Measurements from ENCODE around the gene CACNB1. TPM values are rescaled to one million over a fixed set of nuclear protein-coding genes. Genes with fewer than 3 reads are reported as not detected.

The CACNB1 gene
- total and polyA plus RNA-seq, 2 experiments from 2014 or later, result 6.6 to 7.1 TPM

GRCh38 chr17:39174920-39175694 lies 22.4 kb downstream of the CACNB1 start:
- Histone ChIP-seq H4K20me1 (ENCODE audit: insufficient read depth) (no peaks in the 10 kb centered on the region), H3K4me1 (ENCODE audit: insufficient read depth) (peaks cover 8% of the 10 kb centered on the region; the same call in 1 of the 2 replicates), H3K36me3 (ENCODE audit: low read depth) (peaks cover 10% of the 10 kb centered on the region; the same call in 1 of the 2 replicates), H2AFZ (no peak overlapping the region), H3K9me3 (ENCODE audit: low read depth) (no peaks in the 10 kb centered on the region), H3K27me3 (replicated peaks; ENCODE audit: insufficient read depth) (no peaks in the 10 kb centered on the region), H3K79me2 (ENCODE audit: insufficient read depth) (no peaks in the 10 kb centered on the region), H3K9ac (no peak overlapping the region), H3F3A (ENCODE audit: insufficient read depth) (peaks cover 7% of the 10 kb centered on the region; the same call in 1 of the 2 replicates), H3K27ac (no peak overlapping the region), H3K4me2 (ENCODE audit: unreplicated experiment) (no peak overlapping the region), H3K9me2 (ENCODE audit: insufficient read depth) (no peaks in the 10 kb centered on the region), H3K4me3 (no peak overlapping the region)
- DNase-seq, result peak; percentile 79
- WGBS, 2 experiments (ENCODE audit: low coverage in 1 of 2, low lambda C conversion rate in 2 of 2, missing lambda C conversion rate in 2 of 2), result 64 to 67% methylated on average over 34 of the region's 35 CpGs
- in situ Hi-C loops (cut with MboI), result no loop called here
- TF ChIP-seq EZH2 (IDR thresholded peaks at IDR 0.05; ENCODE audit: insufficient read depth, poor library complexity, severe bottlenecking), result no peak
- TF ChIP-seq EZH2phosphoT487 (IDR thresholded peaks at IDR 0.05; ENCODE audit: insufficient read depth, low read depth), result no peak

DNA sequence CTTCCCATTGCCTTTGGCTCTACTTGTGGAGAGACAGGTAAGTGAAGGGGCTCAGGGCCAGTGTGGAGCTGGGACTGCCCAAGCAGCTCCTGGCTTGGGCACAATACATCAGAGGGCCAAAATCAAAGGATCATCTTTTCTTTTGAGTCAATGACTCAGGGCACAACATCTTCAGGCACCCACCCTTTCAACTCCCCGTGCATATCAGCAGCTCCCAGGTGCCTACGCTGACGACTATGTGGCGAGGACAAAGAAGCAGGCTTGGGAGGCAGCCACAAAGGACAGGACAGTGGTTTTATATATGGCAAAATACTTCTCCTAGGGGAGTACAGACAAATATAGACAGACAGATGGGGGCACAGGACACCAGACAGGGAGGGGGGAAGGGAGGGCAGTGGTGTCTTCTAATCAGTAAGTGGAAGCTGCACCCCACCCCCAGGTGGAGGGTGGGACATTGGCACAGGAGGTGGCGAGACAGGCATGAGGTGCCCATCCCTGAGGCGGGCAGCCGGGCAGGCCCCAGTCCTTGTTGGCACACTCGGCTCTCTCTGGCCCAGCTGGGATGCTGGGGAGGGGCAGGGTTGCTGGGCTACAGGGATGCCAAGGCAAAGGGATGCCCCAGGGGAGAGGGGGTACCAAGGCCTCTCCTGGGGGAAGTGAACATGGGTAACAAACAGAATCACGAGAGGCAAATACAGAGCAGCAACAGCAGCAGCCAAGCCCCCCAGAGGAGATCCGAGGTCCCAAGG lies 23.8 kb downstream of the CACNB1 start:
- no peak for DNase-seq
- no peak overlapping the region for H3K27ac ChIP-seq
- H3K9ac ChIP-seq, result no peak overlapping the region
- H3K9me3 ChIP-seq (ENCODE audit: low read depth), result no peaks in the 10 kb centered on the region
- H3K36me3 ChIP-seq (ENCODE audit: low read depth), result peaks cover 10% of the 10 kb centered on the region; the same call in 1 of the 2 replicates
- H3F3A ChIP-seq (ENCODE audit: insufficient read depth), result peaks cover 2% of the 10 kb centered on the region; the same call in 1 of the 2 replicates
- in situ Hi-C loops (cut with MboI), result no loop called here
- H3K4me1 ChIP-seq (ENCODE audit: insufficient read depth), result peaks cover 6% of the 10 kb centered on the region; the same call in 1 of the 2 replicates
- H2AFZ ChIP-seq, result no peak overlapping the region
- TF ChIP-seq EZH2 (IDR thresholded peaks at IDR 0.05; ENCODE audit: insufficient read depth, poor library complexity, severe bottlenecking), result no peak
- TF ChIP-seq EZH2phosphoT487 (IDR thresholded peaks at IDR 0.05; ENCODE audit: insufficient read depth, low read depth), result no peak
- H4K20me1 ChIP-seq (ENCODE audit: insufficient read depth), result no peaks in the 10 kb centered on the region
- no peaks in the 10 kb centered on the region for H3K79me2 ChIP-seq (ENCODE audit: insufficient read depth)
- H3K4me3 ChIP-seq, result no peak overlapping the region
- H3K4me2 ChIP-seq (ENCODE audit: unreplicated experiment), result no peak overlapping the region
- no peaks in the 10 kb centered on the region for H3K27me3 ChIP-seq (replicated peaks; ENCODE audit: insufficient read depth)
- no peaks in the 10 kb centered on the region for H3K9me2 ChIP-seq (ENCODE audit: insufficient read depth)
- WGBS, 2 experiments (ENCODE audit: low coverage in 1 of 2, low lambda C conversion rate in 2 of 2, missing lambda C conversion rate in 2 of 2), result 44 to 63% methylated on average over 8 to 10 of the region's 10 CpGs

DNA sequence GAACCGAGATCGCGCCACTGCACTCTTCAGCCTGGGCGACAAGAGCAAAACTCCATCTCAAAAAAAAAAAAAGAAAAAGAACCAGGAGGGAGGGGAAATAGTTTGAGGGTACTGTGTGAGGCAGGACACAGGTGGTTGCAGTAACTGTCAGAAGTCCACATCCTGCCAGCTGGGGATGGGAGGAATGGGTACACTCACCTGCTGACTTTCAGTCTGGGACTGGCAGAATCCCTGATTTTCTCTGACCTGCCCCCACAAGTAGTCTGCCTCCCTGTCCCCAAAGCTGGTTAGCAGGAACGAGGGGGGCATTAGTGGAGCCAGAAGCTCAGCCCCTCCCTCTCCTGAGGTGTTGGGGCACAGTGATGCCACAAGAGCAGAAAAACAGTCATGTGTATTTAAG lies 24.4 kb downstream of the CACNB1 start:
- Histone ChIP-seq H3K4me1 (ENCODE audit: insufficient read depth) (no peaks in the 10 kb centered on the region), H3K9me3 (ENCODE audit: low read depth) (no peaks in the 10 kb centered on the region), H3K27ac (no peak overlapping the region), H3K27me3 (replicated peaks; ENCODE audit: insufficient read depth) (no peaks in the 10 kb centered on the region), H3K9me2 (ENCODE audit: insufficient read depth) (no peaks in the 10 kb centered on the region), H3F3A (ENCODE audit: insufficient read depth) (no peaks in the 10 kb centered on the region), H3K36me3 (ENCODE audit: low read depth) (peaks cover 10% of the 10 kb centered on the region; the same call in 1 of the 2 replicates), H3K9ac (no peak overlapping the region), H3K79me2 (ENCODE audit: insufficient read depth) (no peaks in the 10 kb centered on the region), H4K20me1 (ENCODE audit: insufficient read depth) (no peaks in the 10 kb centered on the region), H3K4me3 (no peak overlapping the region), H2AFZ (no peak overlapping the region), H3K4me2 (ENCODE audit: unreplicated experiment) (no peak overlapping the region)
- 66 to 68% methylated on average over 5 of the region's 5 CpGs for WGBS, 2 experiments (ENCODE audit: low coverage in 1 of 2, low lambda C conversion rate in 2 of 2, missing lambda C conversion rate in 2 of 2)
- in situ Hi-C loops (cut with MboI), result no loop called here
- no peak for DNase-seq
- TF ChIP-seq EZH2 (IDR thresholded peaks at IDR 0.05; ENCODE audit: insufficient read depth, poor library complexity, severe bottlenecking), result no peak
- no peak for TF ChIP-seq EZH2phosphoT487 (IDR thresholded peaks at IDR 0.05; ENCODE audit: insufficient read depth, low read depth)

- Histone ChIP-seq H3K4me3 (no peak overlapping the region), H3K27ac (no peak overlapping the region), H4K20me1 (ENCODE audit: insufficient read depth) (no peaks in the 10 kb centered on the region), H2AFZ (no peak overlapping the region), H3K27me3 (replicated peaks; ENCODE audit: insufficient read depth) (no peaks in the 10 kb centered on the region), H3K4me2 (ENCODE audit: unreplicated experiment) (no peak overlapping the region), H3K79me2 (ENCODE audit: insufficient read depth) (no peaks in the 10 kb centered on the region), H3F3A (ENCODE audit: insufficient read depth) (no peaks in the 10 kb centered on the region), H3K4me1 (ENCODE audit: insufficient read depth) (no peaks in the 10 kb centered on the region), H3K9me3 (ENCODE audit: low read depth) (no peaks in the 10 kb centered on the region), H3K9ac (no peak overlapping the region), H3K9me2 (ENCODE audit: insufficient read depth) (no peaks in the 10 kb centered on the region), H3K36me3 (ENCODE audit: low read depth) (no peaks in the 10 kb centered on the region)
- DNase-seq, result no peak
- in situ Hi-C loops (cut with MboI), result no loop called here
- TF ChIP-seq EZH2phosphoT487 (IDR thresholded peaks at IDR 0.05; ENCODE audit: insufficient read depth, low read depth), result no peak
- no peak for TF ChIP-seq EZH2 (IDR thresholded peaks at IDR 0.05; ENCODE audit: insufficient read depth, poor library complexity, severe bottlenecking)
- 70 to 75% methylated on average over 5 of the region's 5 CpGs for WGBS, 2 experiments (ENCODE audit: low coverage in 1 of 2, low lambda C conversion rate in 2 of 2, missing lambda C conversion rate in 2 of 2)
These were observed 25.5 kb downstream of the CACNB1 start for GRCh38 chr17:39171933-39172332.
